Smooth muscle cell (in vitro differentiated cells): ENCODE data around the gene FCGBP. TPM values are rescaled to one million over a fixed set of nuclear protein-coding genes. Genes with fewer than 3 reads are reported as not detected.

ENCODE experiments used
- DNase-seq: peaks from one replicate; lab custom pipeline; 2025; ENCODE audit not compliant: unreplicated experiment; lab: John Stamatoyannopoulos, UW
- H2AFZ ChIP-seq: fragments of 200-600 bp; sonication (generic); 2 replicates; pipeline ENCODE4 v1.6.0; 2016; ENCODE audit warnings: antibody characterized with exemption, low read depth, mild to moderate bottlenecking
- H3F3A ChIP-seq: fragments of 200-600 bp; sonication (generic); 2 replicates; pipeline ENCODE4 v1.6.0; 2017; ENCODE audit warnings: antibody characterized with exemption, low read depth
- H3K27ac ChIP-seq: fragments of 200-600 bp; sonication (generic); 2 replicates; pipeline ENCODE4 v1.5.1; 2016; ENCODE audit warnings: low read depth, mild to moderate bottlenecking
- H3K27me3 ChIP-seq: fragments of 200-600 bp; sonication (generic); 2 replicates; pipeline ENCODE4 v1.6.1; 2016; ENCODE audit warnings: low read depth, mild to moderate bottlenecking
- H3K36me3 ChIP-seq: fragments of 200-600 bp; sonication (generic); 2 replicates; pipeline ENCODE4 v1.5.1; 2016; ENCODE audit warnings: low read depth
- H3K4me1 ChIP-seq: fragments of 200-600 bp; sonication (generic); 2 replicates; pipeline ENCODE4 v1.5.1; 2016; ENCODE audit warnings: low read depth
- H3K4me2 ChIP-seq: fragments of 200-600 bp; sonication (generic); 2 replicates; pipeline ENCODE4 v1.6.0; 2016; ENCODE audit warnings: mild to moderate bottlenecking
- H3K4me3 ChIP-seq: fragments of 200-600 bp; sonication (generic); 2 replicates; pipeline ENCODE4 v1.5.1; 2016; ENCODE audit warnings: mild to moderate bottlenecking
- H3K79me2 ChIP-seq: fragments of 200-600 bp; sonication (generic); 2 replicates; pipeline ENCODE4 v1.6.0; 2016; ENCODE audit warnings: low read depth, mild to moderate bottlenecking
- H3K9ac ChIP-seq: fragments of 200-600 bp; sonication (generic); 2 replicates; pipeline ENCODE4 v1.6.0; 2016; ENCODE audit warnings: low read depth
- H3K9me3 ChIP-seq: fragments of 200-600 bp; sonication (generic); replicated peaks from 2 replicates; pipeline ENCODE4 v1.5.1; 2016; ENCODE audit warnings: low read depth
- H4K20me1 ChIP-seq: fragments of 200-600 bp; sonication (generic); 2 replicates; pipeline ENCODE4 v1.6.0; 2016; ENCODE audit warnings: low read depth
- WGBS: methylation state at CpG from one replicate; pipeline ENCODE4 v1.1.7; 2016; ENCODE audit warnings: low lambda C conversion rate; 5-methylcytosine and 5-hydroxymethylcytosine counted together
- polyA plus RNA-seq: library from polyadenylated mRNA; unstranded; fragments of >200 nt; fragmentation: Nextera tagmentation; extraction: Ambion mirVana; gene quantifications from 2 replicates; pipeline ENCODE4 v1.2.1, GENCODE V29; 2016
- total RNA-seq: library from RNA; depleted of rRNA; stranded (reverse); fragments of >200 nt; gene quantifications from 2 replicates; pipeline ENCODE4 v1.2.3, GENCODE V29; 2014
- TF ChIP-seq, protein P1 (sequence below): fragments of 200-600 bp; sonication (generic); IDR thresholded peaks from 2 replicates; pipeline ENCODE4 v1.5.1; 2017; ENCODE audit warnings: borderline replicate concordance, mild to moderate bottlenecking, antibody characterized with exemption; ENCODE audit not compliant: insufficient read depth, poor library complexity, severe bottlenecking

Gene FCGBP
- total and polyA plus RNA-seq, 2 experiments from 2014 or later, result 0.15 to 0.18 TPM

DNA sequence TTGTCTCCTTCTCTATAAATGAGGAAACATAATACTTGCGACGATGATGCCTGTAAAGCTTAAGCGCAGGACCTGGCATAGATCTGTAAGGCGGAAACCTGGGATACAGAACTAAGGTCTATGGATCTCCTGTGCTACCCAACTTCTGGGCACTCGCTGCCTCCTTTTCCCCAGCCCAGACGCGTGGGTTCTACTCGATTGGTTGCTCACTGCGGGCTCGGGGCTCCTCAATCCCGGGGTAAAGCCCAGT is 35.9 kb upstream of the FCGBP start:
- TF ChIP-seq, protein P1, sequence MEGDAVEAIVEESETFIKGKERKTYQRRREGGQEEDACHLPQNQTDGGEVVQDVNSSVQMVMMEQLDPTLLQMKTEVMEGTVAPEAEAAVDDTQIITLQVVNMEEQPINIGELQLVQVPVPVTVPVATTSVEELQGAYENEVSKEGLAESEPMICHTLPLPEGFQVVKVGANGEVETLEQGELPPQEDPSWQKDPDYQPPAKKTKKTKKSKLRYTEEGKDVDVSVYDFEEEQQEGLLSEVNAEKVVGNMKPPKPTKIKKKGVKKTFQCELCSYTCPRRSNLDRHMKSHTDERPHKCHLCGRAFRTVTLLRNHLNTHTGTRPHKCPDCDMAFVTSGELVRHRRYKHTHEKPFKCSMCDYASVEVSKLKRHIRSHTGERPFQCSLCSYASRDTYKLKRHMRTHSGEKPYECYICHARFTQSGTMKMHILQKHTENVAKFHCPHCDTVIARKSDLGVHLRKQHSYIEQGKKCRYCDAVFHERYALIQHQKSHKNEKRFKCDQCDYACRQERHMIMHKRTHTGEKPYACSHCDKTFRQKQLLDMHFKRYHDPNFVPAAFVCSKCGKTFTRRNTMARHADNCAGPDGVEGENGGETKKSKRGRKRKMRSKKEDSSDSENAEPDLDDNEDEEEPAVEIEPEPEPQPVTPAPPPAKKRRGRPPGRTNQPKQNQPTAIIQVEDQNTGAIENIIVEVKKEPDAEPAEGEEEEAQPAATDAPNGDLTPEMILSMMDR, result no peak
- Histone ChIP-seq H3K4me1 (peaks cover 5% of the 10 kb centered on the region), H3K4me2 (peak overlapping the region; percentile 83)

DNA sequence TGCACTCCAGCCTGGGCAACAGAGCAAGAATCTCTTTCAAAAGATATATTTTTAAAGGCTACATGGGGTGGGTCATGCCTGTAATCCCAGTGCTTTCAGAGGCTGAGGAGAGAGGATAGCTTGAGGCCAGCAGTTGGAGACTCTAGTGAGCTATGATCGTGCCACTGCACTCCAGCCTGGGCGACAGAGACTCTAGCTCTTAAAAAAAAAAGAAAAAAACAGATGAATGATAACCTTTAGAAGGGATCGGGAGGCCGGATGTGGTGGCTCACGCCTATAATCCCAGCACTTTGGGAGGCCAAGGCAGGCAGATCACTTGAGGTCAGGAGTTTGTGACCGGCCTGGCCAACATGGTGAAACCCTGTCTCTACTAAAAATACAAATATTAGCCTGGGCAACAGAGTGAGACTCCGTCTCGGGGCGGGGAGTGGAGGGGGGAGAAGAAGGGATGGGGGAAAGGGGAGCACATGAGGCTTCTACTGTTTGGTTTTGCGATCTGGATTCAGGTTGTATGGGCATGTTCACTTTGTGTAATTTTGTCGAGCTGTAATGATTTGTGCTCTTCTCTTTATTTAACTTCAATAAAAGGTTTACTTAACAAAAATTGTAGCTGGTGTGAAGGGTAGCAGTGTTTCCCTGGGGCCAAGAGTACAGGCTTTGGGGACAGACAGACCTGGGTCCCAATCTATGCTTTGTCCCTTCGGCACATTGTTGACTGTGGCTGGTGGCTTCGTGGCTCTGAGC is 35.4 kb upstream of the FCGBP start:
- Histone ChIP-seq H3F3A (no peaks in the 10 kb centered on the region), H3K4me1 (peaks cover 5% of the 10 kb centered on the region), H3K27ac (peak overlapping the region; percentile 74), H4K20me1 (peaks cover 3% of the 10 kb centered on the region), H3K9ac (peak overlapping the region; percentile 64), H3K4me3 (peak overlapping the region; percentile 85), H3K9me3 (no peaks in the 10 kb centered on the region), H3K27me3 (no peaks in the 10 kb centered on the region), H3K79me2 (peaks cover 28% of the 10 kb centered on the region), H3K4me2 (peak overlapping the region; percentile 83), H2AFZ (peak overlapping the region; percentile 70), H3K36me3 (peaks cover 3% of the 10 kb centered on the region)
- DNase-seq, result no peak
- TF ChIP-seq, protein P1, result no peak
- 80% methylated on average over 13 of the region's 13 CpGs for WGBS

More for the DNA sequence above, 35.9 kb upstream of the FCGBP start:
- DNase-seq, result no peak
- Histone ChIP-seq H4K20me1 (peaks cover 3% of the 10 kb centered on the region), H3K36me3 (peaks cover 8% of the 10 kb centered on the region), H3K9me3 (no peaks in the 10 kb centered on the region), H3K9ac (peak overlapping the region; percentile 64), H3K79me2 (peaks cover 30% of the 10 kb centered on the region), H3K4me3 (peak overlapping the region; percentile 85), H3K27me3 (no peaks in the 10 kb centered on the region), H2AFZ (peak overlapping the region; percentile 70), H3F3A (no peaks in the 10 kb centered on the region), H3K27ac (peak overlapping the region; percentile 74)
- 17% methylated on average over 11 of the region's 11 CpGs for WGBS

DNA sequence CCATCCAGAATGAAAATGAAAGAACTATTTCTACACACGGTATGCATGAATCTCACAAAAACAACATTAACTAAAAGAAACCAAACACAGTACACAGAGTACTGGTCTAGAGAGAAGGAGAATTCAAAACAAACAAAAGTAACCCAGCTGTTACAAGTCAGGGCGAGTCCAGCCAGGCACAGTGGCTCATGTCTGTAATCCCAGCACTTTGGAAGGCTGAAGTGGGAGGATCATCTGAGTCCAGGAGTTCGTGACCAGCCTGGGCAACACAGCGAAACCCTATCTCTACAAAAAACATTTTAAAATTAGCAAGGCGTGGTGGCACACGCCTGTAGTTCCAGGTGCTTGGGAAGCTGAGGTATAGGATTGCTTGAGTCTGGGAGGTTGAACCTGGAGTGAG is 34.8 kb upstream of the FCGBP start:
- Histone ChIP-seq H3K36me3 (no peaks in the 10 kb centered on the region), H3K9me3 (no peaks in the 10 kb centered on the region), H4K20me1 (peaks cover 3% of the 10 kb centered on the region), H3K4me1 (peaks cover 5% of the 10 kb centered on the region), H3K9ac (no peak overlapping the region), H3F3A (no peaks in the 10 kb centered on the region), H3K4me2 (no peak overlapping the region), H3K4me3 (no peak overlapping the region), H2AFZ (no peak overlapping the region), H3K27ac (no peak overlapping the region), H3K27me3 (no peaks in the 10 kb centered on the region), H3K79me2 (peaks cover 25% of the 10 kb centered on the region)
- WGBS, result 85% methylated on average over 6 of the region's 6 CpGs
- no peak for DNase-seq
- TF ChIP-seq, protein P1, result no peak

DNA sequence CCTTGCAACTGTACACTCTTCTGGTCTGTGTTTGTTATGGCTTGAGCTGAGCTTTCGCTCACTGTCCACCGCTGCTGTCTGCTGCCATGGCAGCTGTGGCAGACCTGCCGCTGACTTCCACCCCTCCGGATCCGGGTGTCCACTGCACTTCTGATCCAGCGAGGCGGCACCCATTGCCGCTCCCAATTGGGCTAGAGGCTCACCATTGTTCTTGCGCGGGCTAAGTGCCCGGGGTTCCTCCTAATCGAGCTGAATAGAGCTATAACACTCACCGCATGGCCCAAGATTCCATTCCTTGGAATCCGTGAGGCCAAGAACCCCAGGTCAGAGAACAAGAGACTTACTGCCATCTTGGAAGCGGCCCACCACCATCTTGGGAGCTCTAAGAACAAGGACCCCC is 34.4 kb upstream of the FCGBP start:
- Histone ChIP-seq H3F3A (no peaks in the 10 kb centered on the region), H3K4me1 (peaks cover 5% of the 10 kb centered on the region), H3K4me3 (no peak overlapping the region), H4K20me1 (peaks cover 3% of the 10 kb centered on the region), H3K4me2 (no peak overlapping the region), H2AFZ (no peak overlapping the region), H3K27ac (no peak overlapping the region), H3K36me3 (no peaks in the 10 kb centered on the region), H3K27me3 (no peaks in the 10 kb centered on the region), H3K9me3 (no peaks in the 10 kb centered on the region), H3K9ac (no peak overlapping the region), H3K79me2 (peaks cover 22% of the 10 kb centered on the region)
- no peak for DNase-seq
- TF ChIP-seq, protein P1, result no peak
- WGBS, result 97% methylated on average over 15 of the region's 15 CpGs
